Prostate gland (tissue), 2 donors: Measurements from ENCODE around the gene PHLPP1. TPM values are rescaled to one million over a fixed set of nuclear protein-coding genes. Genes with fewer than 3 reads are reported as not detected.

Experiments
- DNase-seq: peaks from one replicate; pipeline ENCODE4 v3.0.0-alpha.2; 2019; ENCODE audit warnings: low spot score
- H3K27ac ChIP-seq, 2 donors: fragments of 200-600 bp; sonication (generic); 2 replicates each; pipeline ENCODE4 v1.5.1; 2017 to 2019
- H3K27me3 ChIP-seq: fragments of 200-600 bp; sonication (generic); replicated peaks from 2 replicates; pipeline ENCODE4 v1.5.1; 2019; ENCODE audit not compliant: insufficient read depth
- H3K36me3 ChIP-seq, 2 donors: fragments of 200-600 bp; sonication (generic); 1 replicate in 1 of 2; 2 replicates in 1 of 2; pipeline versions ENCODE4 v1.5.1 to v1.8.1; 2017 to 2019
- H3K4me1 ChIP-seq: fragments of 200-600 bp; sonication (generic); replicated peaks from 2 replicates; pipeline ENCODE4 v1.5.1; 2019
- H3K4me3 ChIP-seq, 2 donors: fragments of 200-600 bp; sonication (generic); 2 replicates each; pipeline ENCODE4 v1.5.1; 2017 to 2019
- H3K9me3 ChIP-seq: fragments of 200-600 bp; sonication (generic); 2 replicates; pipeline ENCODE4 v1.5.1; 2017
- POLR2A ChIP-seq: fragments of 450-650 bp; IDR thresholded peaks from one replicate; pipeline ENCODE4 v1.6.1; 2016; ENCODE audit warnings: antibody characterized with exemption, mild to moderate bottlenecking
- POLR2AphosphoS5 ChIP-seq: sonication (generic); formaldehyde crosslinking; IDR thresholded peaks from one replicate; pipeline ENCODE4 v1.6.1; 2017; ENCODE audit warnings: antibody characterized with exemption
- WGBS: methylation state at CpG from one replicate; pipeline ENCODE4 v1.1.5; 2018; 5-methylcytosine and 5-hydroxymethylcytosine counted together
- intact Hi-C: fragments of 100-400 bp; cut with DNase I; formaldehyde crosslinking; loops from one replicate; pipeline ENCODE4 v1.14.2; 2022
- total RNA-seq, 2 donors: library from RNA; depleted of rRNA; stranded (reverse); fragments of >200 nt; gene quantifications; one replicate each; pipeline ENCODE4 v1.1.0, GENCODE V29; 2016
- TF ChIP-seq, protein P1 (sequence below), 4 experiments: fragments of 200-600 bp in 2 of 4; fragments of 450-650 bp in 2 of 4; sonication (generic) in 2 of 4; IDR thresholded peaks; 1 replicate in 3 of 4; 2 replicates in 1 of 4; pipeline ENCODE4 v1.5.1; 2016 to 2019; ENCODE audit warnings: antibody characterized with exemption in 4 of 4, mild to moderate bottlenecking in 2 of 4, moderate library complexity in 2 of 4

Gene PHLPP1
- total RNA-seq, 2 donors from 2014 or later, result 16.8 to 44.1 TPM

DNA sequence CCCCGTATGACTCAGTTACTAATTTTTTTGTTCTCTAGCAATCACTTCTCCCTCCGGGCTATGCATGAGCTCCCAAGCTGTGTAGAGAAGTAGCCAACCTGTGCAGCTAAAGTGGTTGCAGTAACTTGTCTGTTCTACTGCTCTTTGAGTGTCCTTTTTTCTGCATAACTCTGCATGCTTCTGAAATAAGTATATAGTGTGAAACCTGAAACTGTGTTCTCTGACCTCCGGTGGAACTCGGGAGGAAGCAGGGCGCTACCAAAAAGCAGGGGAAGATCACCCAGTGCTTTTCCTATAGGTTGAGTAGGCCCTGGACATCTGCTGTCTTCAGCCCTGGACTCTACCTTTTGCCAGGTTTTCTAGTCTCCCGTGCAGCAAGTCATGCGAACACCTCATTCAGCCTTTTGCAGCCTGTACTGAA lies 47.8 kb downstream of the PHLPP1 start:
- H3K36me3 ChIP-seq, result no peaks in the 10 kb centered on the region
- intact Hi-C loops, result no loop called here
- H3K4me3 ChIP-seq, result no peak overlapping the region
- H3K27me3 ChIP-seq, result no peaks in the 10 kb centered on the region
- WGBS, result 70% methylated on average over 7 of the region's 7 CpGs
- no peaks in the 10 kb centered on the region for H3K9me3 ChIP-seq
- no peak for DNase-seq
- TF ChIP-seq POLR2A (no peak), POLR2AphosphoS5 (no peak)
- TF ChIP-seq, protein P1, sequence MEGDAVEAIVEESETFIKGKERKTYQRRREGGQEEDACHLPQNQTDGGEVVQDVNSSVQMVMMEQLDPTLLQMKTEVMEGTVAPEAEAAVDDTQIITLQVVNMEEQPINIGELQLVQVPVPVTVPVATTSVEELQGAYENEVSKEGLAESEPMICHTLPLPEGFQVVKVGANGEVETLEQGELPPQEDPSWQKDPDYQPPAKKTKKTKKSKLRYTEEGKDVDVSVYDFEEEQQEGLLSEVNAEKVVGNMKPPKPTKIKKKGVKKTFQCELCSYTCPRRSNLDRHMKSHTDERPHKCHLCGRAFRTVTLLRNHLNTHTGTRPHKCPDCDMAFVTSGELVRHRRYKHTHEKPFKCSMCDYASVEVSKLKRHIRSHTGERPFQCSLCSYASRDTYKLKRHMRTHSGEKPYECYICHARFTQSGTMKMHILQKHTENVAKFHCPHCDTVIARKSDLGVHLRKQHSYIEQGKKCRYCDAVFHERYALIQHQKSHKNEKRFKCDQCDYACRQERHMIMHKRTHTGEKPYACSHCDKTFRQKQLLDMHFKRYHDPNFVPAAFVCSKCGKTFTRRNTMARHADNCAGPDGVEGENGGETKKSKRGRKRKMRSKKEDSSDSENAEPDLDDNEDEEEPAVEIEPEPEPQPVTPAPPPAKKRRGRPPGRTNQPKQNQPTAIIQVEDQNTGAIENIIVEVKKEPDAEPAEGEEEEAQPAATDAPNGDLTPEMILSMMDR (IDR thresholded peaks at IDR 0.05), result no peak
- no peaks in the 10 kb centered on the region for H3K4me1 ChIP-seq
- H3K27ac ChIP-seq, result no peak overlapping the region

DNA sequence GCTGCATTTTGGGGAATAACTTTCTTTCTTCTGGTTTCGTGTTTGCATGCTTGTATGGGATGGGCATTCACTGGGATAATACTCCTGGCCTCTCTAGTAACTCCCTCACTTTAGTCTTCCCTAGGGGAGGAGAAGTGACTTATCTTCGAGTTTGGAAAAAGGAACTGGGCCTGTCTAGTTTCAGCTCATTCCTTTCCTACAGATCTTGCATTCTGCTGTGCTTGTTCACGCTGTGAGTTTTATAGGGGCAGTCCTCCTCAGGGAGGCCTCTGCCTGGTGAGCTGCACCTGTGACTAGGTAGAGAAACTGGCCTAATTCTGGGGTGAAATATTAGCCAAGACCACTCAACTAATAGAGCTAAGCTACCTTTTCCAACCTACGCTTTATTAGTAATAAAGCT lies 50.9 kb downstream of the PHLPP1 start:
- intact Hi-C loops, result no loop called here
- no peaks in the 10 kb centered on the region for H3K27me3 ChIP-seq
- TF ChIP-seq POLR2AphosphoS5, result no peak
- TF ChIP-seq POLR2A, result no peak
- TF ChIP-seq, protein P1 (IDR thresholded peaks at IDR 0.05), result no peak
- 62% methylated on average over 4 of the region's 4 CpGs for WGBS
- no peak overlapping the region for H3K27ac ChIP-seq
- no peak overlapping the region for H3K4me3 ChIP-seq
- no peak for DNase-seq
- no peaks in the 10 kb centered on the region for H3K36me3 ChIP-seq
- H3K4me1 ChIP-seq, result peaks cover 2% of the 10 kb centered on the region
- H3K9me3 ChIP-seq, result no peaks in the 10 kb centered on the region

DNA sequence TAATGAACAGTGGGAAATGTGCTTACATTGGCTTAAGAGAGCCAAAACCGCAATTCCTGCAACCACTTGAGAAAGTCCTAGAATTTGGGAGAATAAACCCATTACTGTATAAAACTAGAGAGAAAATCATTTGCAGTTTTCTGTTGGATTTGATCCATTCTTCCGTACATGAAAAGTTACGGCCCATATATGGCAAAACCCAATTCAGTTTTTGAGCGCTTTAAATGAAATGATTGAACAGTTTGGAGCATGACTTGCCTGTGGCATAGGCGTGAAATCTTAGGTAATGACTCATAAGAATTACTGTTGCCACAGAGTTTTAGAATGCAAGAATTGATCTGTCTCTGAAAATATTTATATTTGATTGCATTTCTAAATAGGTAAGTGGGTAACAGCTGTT lies 52.0 kb downstream of the PHLPP1 start:
- TF ChIP-seq, protein P1 (IDR thresholded peaks at IDR 0.05), result no peak
- TF ChIP-seq POLR2A (no peak), POLR2AphosphoS5 (no peak)
- intact Hi-C loops, result no loop called here
- DNase-seq, result no peak
- Histone ChIP-seq H3K27ac (peak overlapping the region in 1 of 2 donors; percentile 17), H3K36me3 (no peaks in the 10 kb centered on the region), H3K9me3 (no peaks in the 10 kb centered on the region), H3K27me3 (no peaks in the 10 kb centered on the region), H3K4me1 (peaks cover 2% of the 10 kb centered on the region), H3K4me3 (no peak overlapping the region)
- 95% methylated on average over 5 of the region's 5 CpGs for WGBS

DNA sequence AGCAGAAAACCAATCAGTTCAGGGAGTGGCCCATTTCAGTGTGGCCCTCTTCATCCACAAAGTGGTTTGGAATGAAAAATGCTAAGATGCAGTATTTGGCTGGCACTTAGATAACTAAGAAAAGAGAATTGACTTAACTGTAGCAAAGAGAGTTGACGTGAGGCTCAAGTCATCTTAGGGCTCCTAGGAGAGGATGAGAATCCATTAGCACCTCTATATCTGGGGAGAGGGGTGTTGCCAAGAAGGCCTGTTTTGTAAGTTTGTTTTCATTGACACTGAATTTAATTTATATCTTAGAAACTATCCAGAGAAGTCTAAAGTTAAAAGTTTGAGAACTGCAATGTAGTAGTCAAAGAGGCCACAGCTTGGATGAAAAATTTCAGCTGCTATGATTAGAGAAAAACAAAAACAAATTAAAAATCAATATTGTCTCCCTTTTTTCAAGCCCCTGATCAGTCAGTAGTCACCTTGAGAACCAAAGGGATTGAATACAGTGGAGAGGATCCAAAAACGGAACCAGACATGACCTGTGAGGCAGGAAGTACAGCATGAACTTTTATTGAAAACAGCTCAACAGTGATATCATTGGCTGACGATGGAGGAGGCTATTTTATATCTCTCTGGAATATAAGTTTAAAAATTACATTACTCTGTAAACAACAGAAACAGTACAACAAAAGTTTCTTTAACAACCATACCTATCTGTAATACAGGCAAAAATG lies 52.7 kb downstream of the PHLPP1 start:
- TF ChIP-seq POLR2A (no peak), POLR2AphosphoS5 (no peak)
- TF ChIP-seq, protein P1 (IDR thresholded peaks at IDR 0.05), result no peak
- peak overlapping the region in 1 of 2 donors; percentile 17 for H3K27ac ChIP-seq
- H3K4me1 ChIP-seq, result peaks cover 2% of the 10 kb centered on the region
- no peak for DNase-seq
- H3K36me3 ChIP-seq, result no peaks in the 10 kb centered on the region
- 22% methylated on average over 3 of the region's 3 CpGs for WGBS
- intact Hi-C loops, result no loop called here
- no peak overlapping the region for H3K4me3 ChIP-seq
- H3K27me3 ChIP-seq, result no peaks in the 10 kb centered on the region
- no peaks in the 10 kb centered on the region for H3K9me3 ChIP-seq

DNA sequence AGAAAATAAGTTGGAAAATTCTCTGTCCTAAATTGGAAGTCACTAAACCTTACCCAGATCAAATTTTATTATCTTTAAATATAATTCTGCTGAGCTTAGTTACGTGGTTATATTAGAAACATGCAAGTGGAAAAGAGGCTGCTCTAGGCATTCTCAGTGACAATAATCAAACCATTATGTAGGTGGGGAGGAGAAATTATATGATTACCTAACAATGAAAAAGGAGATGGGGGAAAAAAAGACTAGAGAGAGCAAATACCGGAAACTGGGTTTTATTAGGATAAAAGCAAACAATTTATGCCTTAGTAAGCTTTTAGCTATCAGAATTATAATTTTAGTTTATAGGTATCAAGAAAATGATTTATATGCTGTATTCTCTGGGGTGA lies 53.2 kb downstream of the PHLPP1 start:
- no peak for DNase-seq
- Histone ChIP-seq H3K27me3 (no peaks in the 10 kb centered on the region), H3K4me3 (no peak overlapping the region), H3K9me3 (no peaks in the 10 kb centered on the region), H3K27ac (peak overlapping the region in 1 of 2 donors; percentile 17), H3K36me3 (no peaks in the 10 kb centered on the region), H3K4me1 (peaks cover 2% of the 10 kb centered on the region)
- 25% methylated on average over 2 of the region's 2 CpGs for WGBS
- TF ChIP-seq POLR2AphosphoS5, result no peak
- TF ChIP-seq, protein P1 (IDR thresholded peaks at IDR 0.05), result no peak
- TF ChIP-seq POLR2A, result no peak
- intact Hi-C loops, result no loop called here
